GM18519 (cell line): ENCODE data around the gene TRPC1.
"Not testable (repeated sequence)": the region's sequence is repeated elsewhere in the genome, so short reads cannot be mapped to it uniquely, and the experiment has no call there.

Experiments used
- ATAC-seq: cut with Tn5 transposase; IDR thresholded peaks from one replicate; pipeline ENCODE4 v1.9.1; 2021; ENCODE audit warnings: mild to moderate bottlenecking, moderate library complexity; ENCODE audit not compliant: unreplicated experiment, low FRiP score

The TRPC1 gene

GRCh38 chr3:142750531-142750930 is 26.7 kb downstream of the TRPC1 start:
- not testable (repeated sequence) for ATAC-seq

GRCh38 chr3:142752605-142753004 is 28.8 kb downstream of the TRPC1 start:
- ATAC-seq, result not testable (repeated sequence)

GRCh38 chr3:142754494-142754893 is 30.7 kb downstream of the TRPC1 start:
- ATAC-seq, result no peak

GRCh38 chr3:142768338-142768737 is 44.5 kb downstream of the TRPC1 start:
- no peak for ATAC-seq

- no peak for ATAC-seq
These were observed 54.1 kb downstream of the TRPC1 start for GRCh38 chr3:142777927-142778326.

GRCh38 chr3:142778541-142778940 is 54.7 kb downstream of the TRPC1 start:
- no peak for ATAC-seq

- no peak for ATAC-seq
These were observed 55.8 kb downstream of the TRPC1 start for GRCh38 chr3:142779591-142779990.

- ATAC-seq, result no peak
These were observed 58.8 kb downstream of the TRPC1 start for GRCh38 chr3:142782616-142783015.

GRCh38 chr3:142784228-142784627 is 60.4 kb downstream of the TRPC1 start:
- no peak for ATAC-seq

- ATAC-seq, result no peak
These were observed 62.2 kb downstream of the TRPC1 start for GRCh38 chr3:142785996-142786395.

- no peak for ATAC-seq
These were observed 63.9 kb downstream of the TRPC1 start for GRCh38 chr3:142787719-142788118.

GRCh38 chr3:142794508-142794907 is 70.7 kb downstream of the TRPC1 start:
- no peak for ATAC-seq

- no peak for ATAC-seq
These were observed 71.5 kb downstream of the TRPC1 start for GRCh38 chr3:142795332-142795731.

GRCh38 chr3:142796823-142797222 is 73.0 kb downstream of the TRPC1 start:
- no peak for ATAC-seq

GRCh38 chr3:142801746-142802145 is 77.9 kb downstream of the TRPC1 start:
- no peak for ATAC-seq

- no peak for ATAC-seq
These were observed 79.1 kb downstream of the TRPC1 start for GRCh38 chr3:142802891-142803290.

- no peak for ATAC-seq
These were observed 84.5 kb downstream of the TRPC1 start for GRCh38 chr3:142808103-142808917.

GRCh38 chr3:142809259-142809658 is 85.4 kb downstream of the TRPC1 start:
- no peak for ATAC-seq

- ATAC-seq, result no peak
These were observed 92.0 kb downstream of the TRPC1 start for GRCh38 chr3:142815803-142816202.

GRCh38 chr3:142817356-142817755 is 93.5 kb downstream of the TRPC1 start:
- ATAC-seq, result no peak

- ATAC-seq, result no peak
These were observed 94.1 kb downstream of the TRPC1 start for GRCh38 chr3:142817897-142818296.

- no peak for ATAC-seq
These were observed 94.8 kb downstream of the TRPC1 start for GRCh38 chr3:142818651-142819050.
